Epithelial cell of proximal tubule (primary cell): ENCODE results near the gene SPAG16. TPM values are rescaled to one million over a fixed set of nuclear protein-coding genes. Genes with fewer than 3 reads are reported as not detected.

Source experiments
- DNase-seq: peaks from one replicate; pipeline ENCODE4 v3.0.0-alpha.2; 2011; ENCODE audit warnings: low read depth
- H3K4me3 ChIP-seq: 2 replicates; pipeline ENCODE4 v1.5.1; 2011; ENCODE audit warnings: low read depth, mild to moderate bottlenecking, low read length
- total RNA-seq: library from RNA; depleted of rRNA; stranded (reverse); fragments of >200 nt; gene quantifications from 2 replicates; pipeline ENCODE4 v1.2.3, GENCODE V29; 2015
- TF ChIP-seq, protein P1 (sequence below): conservative IDR thresholded peaks from 2 replicates; pipeline ENCODE4 v1.5.1; 2012; ENCODE audit warnings: low read depth, mild to moderate bottlenecking, low read length

Gene SPAG16
- total RNA-seq, 1 donor from 2014 or later: 25.5 TPM

DNA sequence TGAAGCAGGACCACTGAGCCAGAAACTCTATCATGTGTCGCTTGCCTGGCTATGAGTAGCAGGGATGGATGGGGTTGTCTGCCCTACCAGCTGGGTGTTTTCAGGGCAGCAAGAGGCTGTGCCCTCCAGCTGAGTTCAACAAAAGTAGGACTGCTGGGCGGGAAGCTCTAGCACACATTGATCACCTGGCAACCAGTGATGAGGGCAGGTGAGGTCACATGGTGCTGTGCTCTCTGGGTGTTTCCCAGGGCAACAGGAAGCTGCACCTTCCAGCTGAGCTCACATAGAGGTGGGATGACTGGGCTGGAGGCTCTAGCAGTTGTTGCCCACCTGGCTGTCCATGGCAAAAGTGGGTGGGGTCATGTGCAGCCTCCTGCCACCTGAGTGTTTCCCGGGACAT is 639.3 kb downstream of the SPAG16 start:
- TF ChIP-seq, protein P1, sequence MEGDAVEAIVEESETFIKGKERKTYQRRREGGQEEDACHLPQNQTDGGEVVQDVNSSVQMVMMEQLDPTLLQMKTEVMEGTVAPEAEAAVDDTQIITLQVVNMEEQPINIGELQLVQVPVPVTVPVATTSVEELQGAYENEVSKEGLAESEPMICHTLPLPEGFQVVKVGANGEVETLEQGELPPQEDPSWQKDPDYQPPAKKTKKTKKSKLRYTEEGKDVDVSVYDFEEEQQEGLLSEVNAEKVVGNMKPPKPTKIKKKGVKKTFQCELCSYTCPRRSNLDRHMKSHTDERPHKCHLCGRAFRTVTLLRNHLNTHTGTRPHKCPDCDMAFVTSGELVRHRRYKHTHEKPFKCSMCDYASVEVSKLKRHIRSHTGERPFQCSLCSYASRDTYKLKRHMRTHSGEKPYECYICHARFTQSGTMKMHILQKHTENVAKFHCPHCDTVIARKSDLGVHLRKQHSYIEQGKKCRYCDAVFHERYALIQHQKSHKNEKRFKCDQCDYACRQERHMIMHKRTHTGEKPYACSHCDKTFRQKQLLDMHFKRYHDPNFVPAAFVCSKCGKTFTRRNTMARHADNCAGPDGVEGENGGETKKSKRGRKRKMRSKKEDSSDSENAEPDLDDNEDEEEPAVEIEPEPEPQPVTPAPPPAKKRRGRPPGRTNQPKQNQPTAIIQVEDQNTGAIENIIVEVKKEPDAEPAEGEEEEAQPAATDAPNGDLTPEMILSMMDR: no peak
- no peak for DNase-seq

DNA sequence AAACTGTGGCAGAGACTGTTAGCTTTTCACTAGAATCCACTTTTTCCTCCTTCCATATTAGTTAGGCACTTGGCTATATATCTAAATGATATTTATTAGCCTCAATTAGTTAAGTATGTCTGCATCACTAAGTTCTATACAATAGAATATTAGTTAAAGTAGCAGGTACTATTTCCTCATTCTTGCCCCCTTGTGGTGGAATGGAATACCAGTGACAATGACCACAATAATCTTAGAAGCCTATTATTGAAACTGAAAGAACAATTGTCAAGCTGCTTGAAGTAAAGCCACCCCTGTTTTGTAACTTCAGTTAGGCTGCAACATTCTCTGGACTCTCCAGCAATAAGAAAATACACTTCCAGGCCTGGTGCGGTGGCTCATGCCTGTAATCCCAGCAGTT is 650.3 kb downstream of the SPAG16 start:
- no peak overlapping the region for H3K4me3 ChIP-seq
- TF ChIP-seq, protein P1: peak; percentile 63
- no peak for DNase-seq

More for the DNA sequence above, 639.3 kb downstream of the SPAG16 start:
- no peak overlapping the region for H3K4me3 ChIP-seq

DNA sequence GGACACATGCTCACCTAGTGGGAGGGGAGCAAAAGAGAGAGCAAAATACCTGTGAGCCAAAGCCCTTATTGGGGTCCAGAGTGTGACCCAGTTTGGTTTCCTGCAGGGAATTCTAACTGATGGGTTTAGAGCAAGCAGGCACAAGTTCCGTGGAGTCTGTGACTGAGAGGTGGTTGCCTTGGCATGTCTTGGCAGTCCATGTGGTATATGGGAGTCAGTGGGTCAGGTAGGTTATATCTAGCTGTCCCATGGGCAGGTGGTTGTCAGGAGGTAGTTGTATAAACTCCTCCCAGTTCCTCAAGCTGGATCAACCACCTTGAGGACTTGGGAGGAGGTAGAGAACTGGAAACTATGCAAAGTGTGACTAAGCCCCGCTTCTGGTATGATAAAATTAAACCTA is 673.8 kb downstream of the SPAG16 start:
- H3K4me3 ChIP-seq: no peak overlapping the region
- TF ChIP-seq, protein P1: no peak
- no peak for DNase-seq

- no peak overlapping the region for H3K4me3 ChIP-seq
- no peak for DNase-seq
- TF ChIP-seq, protein P1: no peak
Measured at GRCh38 chr2:213959589-213959988, 675.3 kb downstream of the SPAG16 start.

DNA sequence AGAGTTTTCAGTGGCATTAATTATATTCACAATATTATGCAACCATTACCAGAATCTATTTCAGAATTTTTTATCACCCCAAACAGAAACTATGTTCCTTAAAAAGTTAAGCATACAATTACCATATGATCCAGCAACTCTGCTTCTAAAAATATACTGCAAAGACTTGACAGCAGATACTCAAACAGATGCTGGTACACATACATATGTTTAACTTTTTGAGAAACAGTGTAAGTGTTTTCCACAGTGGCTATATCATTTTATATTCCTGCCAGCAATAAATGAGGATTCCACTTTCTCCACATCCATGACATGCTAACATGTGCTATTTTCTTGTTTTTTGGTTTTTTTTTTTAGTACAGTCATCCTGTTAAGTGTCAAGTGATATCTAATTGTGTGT is 687.3 kb downstream of the SPAG16 start:
- TF ChIP-seq, protein P1: no peak

GRCh38 chr2:213980883-213981282 is 696.6 kb downstream of the SPAG16 start:
- DNase-seq: no peak
- TF ChIP-seq, protein P1: no peak
- no peak overlapping the region for H3K4me3 ChIP-seq

More for the DNA sequence above, 687.3 kb downstream of the SPAG16 start:
- DNase-seq: no peak
- no peak overlapping the region for H3K4me3 ChIP-seq

- no peak for DNase-seq
- no peak overlapping the region for H3K4me3 ChIP-seq
- TF ChIP-seq, protein P1: no peak
Measured at GRCh38 chr2:213989207-213989606, 704.9 kb downstream of the SPAG16 start.
